Left lobe of liver (tissue), 2 donors: ENCODE data around the gene FXR2. TPM values are rescaled to one million over a fixed set of nuclear protein-coding genes. Genes with fewer than 3 reads are reported as not detected.

Experiments
- ATAC-seq: fragments of 200-7000 bp; cut with Tn5 transposase; one replicate; pipeline ENCODE4 v1.9.1; 2020; ENCODE audit warnings: mild to moderate bottlenecking, moderate library complexity
- DNase-seq: peaks from one replicate; pipeline ENCODE4 v3.0.0-alpha.2; 2020; ENCODE audit warnings: low spot score
- total RNA-seq: library from RNA; stranded (reverse); gene quantifications from one replicate; pipeline ENCODE4 v1.2.1, GENCODE V29; 2021
- donor health status: DM: no; HTN: no; CAD: no; lungs with moderate emphysema.
- donor health status: DM: no; HTN: yes; CAD: no.

Gene FXR2
- total RNA-seq, 1 donor from 2014 or later = 19.0 TPM

DNA sequence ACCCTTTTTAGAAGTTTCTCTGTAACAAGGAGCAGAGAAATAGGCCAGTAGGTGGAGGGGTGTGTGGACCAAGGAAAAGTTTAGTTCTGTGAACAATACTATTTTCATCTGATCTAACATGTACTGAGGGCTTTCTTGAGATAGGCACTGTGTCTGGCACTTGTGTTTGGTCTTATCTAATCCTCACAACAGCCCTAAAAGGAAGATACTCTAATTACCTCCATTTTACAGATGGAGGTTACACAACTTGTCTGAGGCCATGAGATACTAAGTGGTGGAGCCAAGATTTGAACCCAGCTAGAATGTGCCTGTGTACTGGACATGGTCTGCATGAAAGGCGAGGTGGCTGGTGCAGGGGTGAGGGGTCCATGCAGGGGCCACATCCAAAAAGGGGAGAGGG, 61.3 kb downstream of the FXR2 start:
- no peak for DNase-seq
- no peak for ATAC-seq

DNA sequence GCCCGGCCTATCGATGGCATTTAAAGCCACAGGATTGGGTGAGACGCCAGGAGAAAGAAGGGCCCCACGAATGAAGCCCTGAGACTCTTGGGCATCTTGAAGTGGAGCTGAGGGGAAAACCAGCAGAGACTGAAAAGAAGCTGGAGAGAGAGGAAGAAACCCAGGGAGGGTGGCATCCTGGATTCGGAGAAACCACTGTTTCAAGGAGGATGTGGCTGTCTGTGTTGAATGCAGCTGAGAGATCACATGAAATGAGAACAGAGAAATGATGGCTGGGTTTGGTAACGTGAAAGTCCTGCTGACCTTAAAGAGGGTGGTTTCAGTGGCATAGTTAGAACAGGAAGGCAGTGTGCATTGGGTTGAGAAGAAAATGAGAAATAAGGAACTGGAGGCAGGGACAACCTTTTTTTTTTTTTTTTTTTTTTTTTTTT, 62.1 kb downstream of the FXR2 start:
- no peak for DNase-seq
- ATAC-seq = no peak

DNA sequence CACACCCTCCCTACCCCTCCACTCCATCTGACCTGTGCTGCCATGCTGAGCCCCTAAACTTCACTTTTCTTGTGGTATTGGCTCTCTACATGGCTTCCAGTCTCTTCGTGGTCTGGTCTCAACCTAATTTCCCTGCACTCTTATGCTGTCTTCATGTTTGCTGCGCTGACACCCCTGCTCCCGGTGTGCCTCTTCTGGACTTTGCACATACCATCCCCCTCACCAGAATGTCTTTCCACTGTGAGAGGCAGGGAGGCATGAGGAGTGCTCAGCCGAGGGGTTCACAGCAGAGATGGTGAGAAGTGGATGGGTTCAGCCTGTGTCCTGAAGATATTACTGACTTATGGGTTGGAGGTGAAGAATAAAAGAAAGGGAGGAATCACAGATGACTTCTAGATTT, 63.3 kb downstream of the FXR2 start:
- ATAC-seq (no peak), DNase-seq (no peak)

DNA sequence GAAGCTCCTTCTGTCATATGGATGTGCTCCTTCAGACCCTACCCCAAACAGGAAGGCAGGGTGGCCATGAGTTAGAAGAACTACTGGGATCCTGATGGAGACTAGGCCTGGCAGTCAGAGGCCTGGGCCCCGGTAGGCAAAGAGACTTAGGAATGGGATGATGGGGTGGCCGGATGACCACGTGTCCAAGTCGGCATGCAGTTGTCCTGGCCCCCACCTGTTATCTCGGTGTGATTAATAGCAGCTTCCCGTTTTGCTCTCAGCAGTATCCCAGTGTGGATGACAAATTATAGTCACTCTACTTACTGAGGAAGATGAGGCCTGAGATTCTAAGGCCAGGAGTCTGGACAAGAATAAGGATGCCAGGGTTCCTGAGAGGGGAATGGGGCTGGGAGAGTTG, 64.4 kb downstream of the FXR2 start:
- ATAC-seq (no peak), DNase-seq (no peak)

GRCh38 chr17:7549401-7550055, 65.2 kb downstream of the FXR2 start:
- peak; percentile 56 for ATAC-seq
- DNase-seq = no peak

DNA sequence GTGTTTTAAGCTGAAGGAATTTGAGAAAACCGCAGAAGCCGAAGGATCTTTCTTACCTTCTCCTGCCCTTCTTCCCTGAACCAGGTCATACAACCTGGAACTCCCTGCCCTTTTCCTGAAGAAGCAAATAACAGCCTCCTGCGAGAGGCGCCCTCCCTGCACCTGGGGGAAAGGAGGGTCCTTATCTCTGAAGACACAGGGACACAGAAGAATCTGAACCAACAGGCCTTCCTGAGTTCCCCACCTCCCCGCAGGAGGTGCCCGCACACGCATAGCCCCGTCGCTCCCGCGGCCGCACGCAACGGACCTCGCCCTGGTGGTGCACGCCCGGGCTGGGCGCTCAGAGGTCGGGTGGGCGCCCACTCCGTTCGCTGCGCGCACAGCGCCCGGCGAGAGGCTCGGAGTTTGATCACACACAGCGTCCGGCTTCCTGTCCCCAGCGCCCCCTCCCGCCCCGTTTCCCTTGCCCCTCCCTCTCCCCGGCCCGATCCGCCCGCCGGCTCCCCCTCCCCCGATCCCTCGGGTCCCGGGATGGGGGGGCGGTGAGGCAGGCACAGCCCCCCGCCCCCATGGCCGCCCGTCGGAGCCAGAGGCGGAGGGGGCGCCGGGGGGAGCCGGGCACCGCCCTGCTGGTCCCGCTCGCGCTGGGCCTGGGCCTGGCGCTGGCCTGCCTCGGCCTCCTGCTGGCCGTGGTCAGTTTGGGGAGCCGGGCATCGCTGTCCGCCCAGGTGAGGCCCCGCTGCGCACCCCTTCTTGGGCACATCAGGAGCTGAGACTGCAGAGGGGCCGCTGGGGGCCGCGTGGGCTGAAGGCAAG, 65.9 kb downstream of the FXR2 start, which contains the start of gene TNFSF12:
Gene TNFSF12, plus strand, starts transcription at position 474 of the 816 bp plus-strand sequence. Its CDS starts 96 bp downstream, at position 570.
- DNase-seq = peak; percentile 66

GRCh38 chr17:7544911-7545310, 69.8 kb downstream of the FXR2 start:
- ATAC-seq = no peak
- DNase-seq = no peak

More for the DNA sequence above, 65.9 kb downstream of the FXR2 start, which contains the start of gene TNFSF12:
- peak; percentile 88 for ATAC-seq

Other genes starting within 250 kb of the FXR2 start
- gene TNK1, start 233.8 kb downstream of the FXR2 start, total RNA-seq = 5.2 TPM
- gene PLSCR3, start 220.4 kb downstream of the FXR2 start, total RNA-seq = 7.0 TPM
- 80.1 TPM for gene TMEM256, start 210.8 kb downstream of the FXR2 start, total RNA-seq
- 3.9 TPM for gene NLGN2, start 207.1 kb downstream of the FXR2 start, total RNA-seq
- not detected for gene SPEM1, start 194.6 kb downstream of the FXR2 start, total RNA-seq
- not detected for gene SPEM2, start 189.3 kb downstream of the FXR2 start, total RNA-seq
- not detected for gene SPEM3, start 186.0 kb downstream of the FXR2 start, total RNA-seq
- gene TMEM102, start 179.5 kb downstream of the FXR2 start, total RNA-seq = 4.0 TPM
- gene FGF11, start 175.4 kb downstream of the FXR2 start, total RNA-seq = 0.86 TPM
- 10.9 TPM for gene CHRNB1, start 169.8 kb downstream of the FXR2 start, total RNA-seq
- gene ZBTB4, start 135.3 kb downstream of the FXR2 start, total RNA-seq = 7.9 TPM
- not detected for gene SLC35G6, start 133.5 kb downstream of the FXR2 start, total RNA-seq
- 55.9 TPM for gene POLR2A, start 130.5 kb downstream of the FXR2 start, total RNA-seq
- 9.3 TPM for gene TNFSF12, start 65.8 kb downstream of the FXR2 start, total RNA-seq
- 5.9 TPM for gene TNFSF13, start 56.1 kb downstream of the FXR2 start, total RNA-seq
- 14.1 TPM for gene SENP3, start 53.0 kb downstream of the FXR2 start, total RNA-seq
- gene CD68, start 35.3 kb downstream of the FXR2 start, total RNA-seq = 44.2 TPM
- 49.4 TPM for gene MPDU1, start 31.0 kb downstream of the FXR2 start, total RNA-seq
- gene SOX15, start 24.8 kb downstream of the FXR2 start, total RNA-seq = 0.20 TPM
- 100 TPM for gene SAT2, start 12.9 kb upstream of the FXR2 start, total RNA-seq
- 4.6 TPM for gene SHBG, start 15.2 kb upstream of the FXR2 start, total RNA-seq
- gene ATP1B2, start 36.0 kb upstream of the FXR2 start, total RNA-seq = 1.3 TPM
- 13.6 TPM for gene TP53, start 72.6 kb upstream of the FXR2 start, total RNA-seq
- 4.9 TPM for gene WRAP53, start 73.6 kb upstream of the FXR2 start, total RNA-seq
- gene EFNB3, start 90.3 kb upstream of the FXR2 start, total RNA-seq = 0.63 TPM
- 0.15 TPM for gene DNAH2, start 102.8 kb upstream of the FXR2 start, total RNA-seq
- gene KDM6B, start 219.3 kb upstream of the FXR2 start, total RNA-seq = 18.1 TPM
- gene TMEM88, start 240.2 kb upstream of the FXR2 start, total RNA-seq = 1.3 TPM
- gene NAA38, start 242.7 kb upstream of the FXR2 start, total RNA-seq = 33.5 TPM
- 12.4 TPM for gene CYB5D1, start 243.1 kb upstream of the FXR2 start, total RNA-seq